Hepatic stellate cell (primary cell): ENCODE measurements around the gene TYW1B.
A peak's percentile ranks its signal among the peaks of the same experiment; 100 is the strongest.
"Not testable (repeated sequence)": the region's sequence is repeated elsewhere in the genome, so short reads cannot be mapped to it uniquely, and the experiment has no call there.

Experiments used
- DNase-seq: peaks from one replicate; pipeline ENCODE4 v3.0.0; 2011; ENCODE audit warnings: low spot score

TYW1B gene

GRCh38 chr7:72816370-72817157 lies 11.4 kb downstream of the TYW1B start:
- DNase-seq: not testable (repeated sequence)

GRCh38 chr7:72810437-72810836 lies 17.6 kb downstream of the TYW1B start:
- not testable (repeated sequence) for DNase-seq

- DNase-seq: not testable (repeated sequence)
Observed at GRCh38 chr7:72808511-72808910, 19.5 kb downstream of the TYW1B start.

GRCh38 chr7:72806851-72807250 lies 21.1 kb downstream of the TYW1B start:
- DNase-seq: not testable (repeated sequence)

- no peak for DNase-seq
Observed at GRCh38 chr7:72805526-72806494, 22.2 kb downstream of the TYW1B start.

- not testable (repeated sequence) for DNase-seq
Observed at GRCh38 chr7:72803778-72804177, 24.2 kb downstream of the TYW1B start.

GRCh38 chr7:72801564-72801963 lies 26.4 kb downstream of the TYW1B start:
- DNase-seq: not testable (repeated sequence)

GRCh38 chr7:72795401-72795800 lies 32.6 kb downstream of the TYW1B start:
- DNase-seq: not testable (repeated sequence)

- DNase-seq: no peak
Observed at GRCh38 chr7:72793791-72794190, 34.2 kb downstream of the TYW1B start.

- DNase-seq: not testable (repeated sequence)
Observed at GRCh38 chr7:72790698-72791060, 37.3 kb downstream of the TYW1B start.

GRCh38 chr7:72790048-72790697 lies 37.8 kb downstream of the TYW1B start:
- DNase-seq: not testable (repeated sequence)

- peak; percentile 8 for DNase-seq
Observed at GRCh38 chr7:72785166-72785955, 42.6 kb downstream of the TYW1B start.

GRCh38 chr7:72783601-72784370 lies 44.2 kb downstream of the TYW1B start:
- DNase-seq: peak; percentile 32

- DNase-seq: no peak
Observed at GRCh38 chr7:72781631-72782030, 46.4 kb downstream of the TYW1B start.

GRCh38 chr7:72781161-72781560 lies 46.8 kb downstream of the TYW1B start:
- no peak for DNase-seq

GRCh38 chr7:72780289-72780894 lies 47.6 kb downstream of the TYW1B start:
- not testable (repeated sequence) for DNase-seq

- DNase-seq: not testable (repeated sequence)
Observed at GRCh38 chr7:72777167-72777566, 50.8 kb downstream of the TYW1B start.

GRCh38 chr7:72772627-72773026 lies 55.4 kb downstream of the TYW1B start:
- DNase-seq: not testable (repeated sequence)

GRCh38 chr7:72766994-72767393 lies 61.0 kb downstream of the TYW1B start:
- not testable (repeated sequence) for DNase-seq

GRCh38 chr7:72760602-72761001 lies 67.4 kb downstream of the TYW1B start:
- no peak for DNase-seq
